GM23338 (cell line): Measurements from ENCODE around the gene ADRA1B.

ENCODE experiments used
- CREB1 ChIP-seq: fragments of 250-450 bp; sonication (Bioruptor Pico); IDR thresholded peaks from 2 replicates; pipeline ENCODE4 v1.5.0; 2020; ENCODE audit warnings: low read depth, mild to moderate bottlenecking, moderate library complexity
- POLR2AphosphoS5 ChIP-seq: IDR thresholded peaks from 2 replicates; pipeline ENCODE4 v1.6.1; 2016; ENCODE audit warnings: antibody characterized with exemption, low read depth
- ZNF114 ChIP-seq: fragments of 250-450 bp; sonication (Bioruptor Pico); IDR thresholded peaks from 2 replicates; pipeline ENCODE4 v1.5.0; 2020; ENCODE audit warnings: mild to moderate bottlenecking, moderate library complexity
- TF ChIP-seq, protein P1 (sequence below), 2 experiments: fragments of 200-600 bp in 1 of 2; sonication (generic) in 1 of 2; conservative IDR thresholded peaks; 2 replicates each; pipeline versions ENCODE4 v1.5.1 to v1.6.1; 2016 to 2017; ENCODE audit warnings: antibody characterized with exemption in 2 of 2, low read depth in 2 of 2, mild to moderate bottlenecking in 2 of 2, moderate library complexity in 1 of 2

DNA sequence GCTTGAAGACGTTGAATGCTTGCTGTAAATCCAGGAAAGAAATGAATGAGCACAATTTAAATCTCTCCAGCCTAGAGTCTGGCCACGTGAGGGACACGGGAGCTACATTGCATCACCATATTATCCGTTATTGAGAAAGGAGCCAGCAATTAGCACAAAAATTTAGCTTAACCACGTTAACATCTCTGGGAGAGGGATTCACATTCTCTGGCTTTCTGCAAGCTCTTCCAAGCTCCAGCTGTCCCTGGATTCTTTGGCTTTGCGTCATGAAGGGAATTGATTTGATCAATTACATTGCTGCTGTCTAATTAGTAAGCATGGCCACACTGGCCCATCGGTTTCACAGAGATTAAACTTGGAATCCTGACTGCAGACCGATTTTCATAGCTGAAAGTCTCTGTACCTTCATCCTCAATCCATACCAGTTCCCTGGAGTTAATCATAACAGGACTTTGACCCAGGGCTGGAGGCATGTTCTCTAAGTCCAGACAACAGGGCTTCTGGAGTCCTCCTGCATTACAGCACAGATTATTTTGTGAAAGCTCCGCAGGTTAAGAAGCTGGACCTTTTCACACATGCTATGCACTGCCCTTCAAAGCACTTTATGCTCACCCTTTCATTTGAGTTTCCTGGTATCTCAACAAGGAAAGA, 31.6 kb downstream of the ADRA1B start:
- TF ChIP-seq, protein P1, sequence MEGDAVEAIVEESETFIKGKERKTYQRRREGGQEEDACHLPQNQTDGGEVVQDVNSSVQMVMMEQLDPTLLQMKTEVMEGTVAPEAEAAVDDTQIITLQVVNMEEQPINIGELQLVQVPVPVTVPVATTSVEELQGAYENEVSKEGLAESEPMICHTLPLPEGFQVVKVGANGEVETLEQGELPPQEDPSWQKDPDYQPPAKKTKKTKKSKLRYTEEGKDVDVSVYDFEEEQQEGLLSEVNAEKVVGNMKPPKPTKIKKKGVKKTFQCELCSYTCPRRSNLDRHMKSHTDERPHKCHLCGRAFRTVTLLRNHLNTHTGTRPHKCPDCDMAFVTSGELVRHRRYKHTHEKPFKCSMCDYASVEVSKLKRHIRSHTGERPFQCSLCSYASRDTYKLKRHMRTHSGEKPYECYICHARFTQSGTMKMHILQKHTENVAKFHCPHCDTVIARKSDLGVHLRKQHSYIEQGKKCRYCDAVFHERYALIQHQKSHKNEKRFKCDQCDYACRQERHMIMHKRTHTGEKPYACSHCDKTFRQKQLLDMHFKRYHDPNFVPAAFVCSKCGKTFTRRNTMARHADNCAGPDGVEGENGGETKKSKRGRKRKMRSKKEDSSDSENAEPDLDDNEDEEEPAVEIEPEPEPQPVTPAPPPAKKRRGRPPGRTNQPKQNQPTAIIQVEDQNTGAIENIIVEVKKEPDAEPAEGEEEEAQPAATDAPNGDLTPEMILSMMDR (conservative IDR thresholded peaks at IDR 0.05; ENCODE audit: low read depth in 2 of 2), result no peak
- no peak for TF ChIP-seq POLR2AphosphoS5
- no peak for TF ChIP-seq CREB1 (CRISPR knock-in tag)
- TF ChIP-seq ZNF114 (CRISPR knock-in tag), result no peak
